HG03521 (cell line): ENCODE results near the gene CSRP2.

Source experiments
- ATAC-seq: cut with Tn5 transposase; IDR thresholded peaks from one replicate; pipeline ENCODE4 v1.9.1; 2021; ENCODE audit warnings: mild to moderate bottlenecking, moderate library complexity; ENCODE audit not compliant: unreplicated experiment

The CSRP2 gene

DNA sequence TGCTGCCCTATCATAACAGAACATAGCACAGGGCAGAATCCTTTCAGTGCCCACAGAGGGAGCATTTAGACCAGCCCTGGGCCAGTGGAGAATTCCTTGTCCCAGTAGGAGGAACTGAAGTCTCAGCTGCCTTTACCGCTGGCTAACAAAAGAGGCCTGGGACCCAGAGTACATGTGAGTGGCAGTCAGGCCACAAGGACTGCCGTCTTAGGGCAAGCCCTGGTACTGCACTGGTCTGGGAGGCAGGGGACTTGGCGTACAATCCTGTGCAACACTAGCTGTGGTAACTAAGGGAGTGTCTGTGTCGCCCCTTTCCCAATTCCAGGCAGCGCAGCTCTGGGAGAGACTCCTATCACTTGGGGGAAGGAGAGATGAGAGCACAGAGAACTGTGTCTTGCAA, 17.0 kb upstream of the CSRP2 start:
- ATAC-seq: no peak

DNA sequence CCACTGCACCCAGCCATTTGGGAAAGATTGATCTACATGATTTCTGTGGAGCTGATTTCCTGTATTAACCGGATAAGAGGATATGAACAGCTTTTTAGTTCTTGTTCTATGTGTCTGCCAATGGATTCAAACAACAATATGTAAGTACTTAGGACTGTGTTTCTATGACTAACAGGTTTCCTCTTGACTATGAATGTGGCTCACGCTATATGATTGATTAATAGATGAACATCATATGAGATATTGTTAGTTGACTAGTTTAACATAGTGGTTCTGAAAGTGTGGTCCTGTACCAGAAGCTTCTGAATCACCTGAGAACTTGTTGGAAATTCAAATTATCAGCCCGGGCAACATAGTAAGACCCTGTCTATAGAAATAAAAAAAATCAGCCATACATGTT, 12.8 kb upstream of the CSRP2 start:
- ATAC-seq: no peak

DNA sequence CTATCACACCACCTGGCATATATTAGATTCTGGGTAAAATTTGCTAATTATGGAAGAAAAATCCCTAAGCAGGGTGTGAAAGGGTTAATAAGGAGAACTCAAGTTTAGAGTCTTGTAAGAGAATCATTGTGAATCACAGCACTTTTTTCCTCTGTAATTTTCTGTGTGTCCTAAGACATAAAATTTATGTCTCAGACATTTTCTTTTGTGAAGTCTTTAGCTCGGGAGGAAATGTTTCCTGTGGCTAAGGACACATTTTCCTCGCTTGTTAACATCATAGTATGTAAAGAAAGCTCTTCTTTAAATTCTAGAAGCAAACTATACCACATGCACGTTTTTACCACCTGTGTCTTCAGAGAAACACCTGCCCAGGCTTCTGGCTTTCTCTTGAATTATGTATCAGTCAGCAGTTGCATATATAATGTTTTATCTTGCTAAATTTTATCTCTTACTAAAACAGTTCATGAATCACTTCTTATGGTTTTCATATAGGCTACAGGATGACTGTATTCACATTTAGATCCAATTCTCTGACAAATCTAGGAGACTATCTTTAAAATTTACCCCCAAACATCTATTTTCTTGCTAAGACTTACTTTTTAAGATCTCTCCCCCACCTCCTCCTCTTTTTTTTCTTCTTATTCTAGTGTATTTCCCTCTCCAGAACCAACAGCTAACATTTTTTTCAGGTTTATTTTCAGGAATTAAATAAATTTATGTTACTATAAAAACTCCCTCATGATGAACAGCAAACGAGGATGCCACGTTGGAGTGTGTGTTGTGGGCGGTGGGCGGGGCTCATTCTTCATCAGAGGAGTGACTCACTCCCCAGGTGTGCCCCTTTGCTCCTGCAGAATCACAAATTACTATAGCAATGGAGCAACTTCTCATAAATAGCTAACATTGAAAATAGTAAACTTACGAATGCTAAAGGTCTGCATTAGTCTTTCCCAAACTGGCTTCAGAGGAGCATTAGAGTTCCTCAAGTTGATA, 11.6 kb upstream of the CSRP2 start:
- no peak for ATAC-seq

DNA sequence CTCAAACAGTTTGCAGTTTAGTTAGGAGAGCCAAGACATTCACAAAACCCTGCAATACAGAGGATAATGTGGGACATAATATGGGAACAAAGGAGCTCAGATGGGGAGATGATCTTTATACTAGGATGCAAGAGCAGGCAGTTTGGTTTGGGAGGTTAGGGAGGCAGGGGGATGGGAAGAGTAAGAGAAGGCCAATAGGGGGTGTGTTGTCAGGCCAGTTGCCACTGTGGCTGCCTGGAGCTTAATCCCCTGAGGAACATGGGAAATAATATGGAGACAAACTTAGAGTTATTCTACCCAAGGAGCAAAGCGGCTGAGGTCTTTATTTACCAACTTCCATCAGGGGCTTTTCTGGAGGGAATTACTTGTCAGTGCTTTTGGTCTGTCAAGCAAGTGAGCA, 10.0 kb upstream of the CSRP2 start:
- ATAC-seq: no peak

DNA sequence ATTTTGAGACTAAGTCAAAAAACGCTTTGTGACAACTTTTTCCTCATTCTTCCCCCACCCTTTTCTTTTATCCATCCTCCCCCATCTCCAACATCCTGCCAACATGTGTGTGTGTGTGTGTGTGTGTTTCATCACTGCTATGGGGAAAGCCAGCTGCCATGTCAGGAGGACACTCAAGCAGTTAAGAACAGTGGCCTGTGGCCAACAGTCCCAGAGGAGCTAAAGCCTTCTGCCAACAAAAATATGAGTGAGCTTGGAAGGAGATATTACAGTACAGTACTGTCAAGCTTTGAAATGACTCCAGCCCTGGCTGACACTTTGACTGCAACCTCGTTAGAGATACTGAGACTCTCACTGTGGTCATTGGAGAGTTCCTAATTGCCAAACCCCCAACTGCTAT, 5.0 kb upstream of the CSRP2 start:
- no peak for ATAC-seq

GRCh38 chr12:76883151-76883550, 4.3 kb upstream of the CSRP2 start:
- ATAC-seq: no peak

DNA sequence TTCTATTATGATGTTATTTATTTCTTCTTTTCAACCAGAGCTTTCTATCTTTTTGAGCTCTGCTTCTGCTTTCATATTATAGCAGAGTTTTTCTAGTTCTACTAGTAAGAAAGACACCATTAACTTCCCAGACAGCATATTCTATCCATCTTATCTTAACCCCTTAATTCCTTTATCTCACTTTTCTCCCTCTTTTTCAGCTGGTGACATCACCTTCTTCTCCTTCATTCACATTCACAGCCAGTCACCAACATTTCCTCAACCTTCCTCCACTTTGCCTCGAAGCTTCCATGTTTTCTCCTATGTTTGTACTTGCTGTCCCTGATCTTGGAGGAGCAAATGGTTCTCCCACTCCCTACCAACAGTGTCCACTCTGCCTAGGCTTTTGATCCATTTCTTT, 3.5 kb upstream of the CSRP2 start:
- ATAC-seq: no peak

- ATAC-seq: no peak
These were observed 2.3 kb upstream of the CSRP2 start for GRCh38 chr12:76881142-76881541.

DNA sequence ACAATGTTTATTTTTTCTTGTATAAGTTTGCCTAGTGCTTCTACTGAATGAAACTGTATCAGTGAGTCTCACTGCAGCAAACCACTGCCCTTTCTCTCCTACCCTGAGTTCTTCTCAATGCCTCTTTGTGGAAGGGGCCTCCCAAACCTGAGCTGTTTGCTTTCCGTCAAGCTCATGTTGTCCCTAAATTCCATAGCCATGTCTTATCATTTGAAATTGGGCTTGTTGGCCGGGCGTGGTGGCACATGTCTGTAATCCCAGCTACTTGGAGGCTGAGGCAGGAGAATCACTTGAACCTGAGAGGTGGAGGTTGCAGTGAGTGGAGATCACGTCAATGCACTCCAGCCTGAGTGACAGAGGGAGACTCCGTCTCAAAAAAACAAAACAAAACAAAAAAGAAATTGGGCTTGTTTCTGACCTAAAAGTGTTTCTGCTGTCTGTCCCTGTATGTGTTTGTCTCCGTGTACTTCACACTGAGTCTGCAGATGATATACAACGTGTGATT, 1.8 kb upstream of the CSRP2 start:
- no peak for ATAC-seq

- ATAC-seq: peak; percentile 14
These were observed 1.1 kb upstream of the CSRP2 start for GRCh38 chr12:76879710-76880518.

GRCh38 chr12:76878099-76878898, 520 bp downstream of the CSRP2 start:
- peak; percentile 45 for ATAC-seq

DNA sequence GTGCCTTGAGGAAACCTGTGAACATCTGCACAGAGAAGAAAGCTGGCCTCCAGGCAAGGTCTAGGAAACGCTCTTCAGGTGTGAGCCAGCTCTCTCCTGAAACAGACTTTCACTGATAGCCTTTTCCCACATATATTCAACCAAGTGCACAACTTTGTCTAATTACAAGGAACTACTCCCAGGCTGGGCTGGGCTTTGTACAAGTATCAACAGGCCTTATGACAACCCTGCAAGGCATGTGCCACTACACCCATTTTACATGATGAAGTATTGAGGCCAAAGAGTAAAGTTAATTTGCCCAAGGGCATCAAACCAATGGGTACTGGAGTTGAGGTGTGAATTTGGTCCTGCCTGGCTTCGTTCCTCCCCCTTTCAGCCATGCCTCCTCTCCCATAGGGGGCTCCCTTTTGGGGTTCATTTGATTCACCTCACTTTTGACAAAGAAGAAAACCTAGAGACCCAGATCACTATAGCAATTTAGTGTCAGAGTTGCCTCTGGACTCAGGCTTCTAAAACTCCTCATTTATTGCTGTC, 2.1 kb downstream of the CSRP2 start:
- no peak for ATAC-seq

DNA sequence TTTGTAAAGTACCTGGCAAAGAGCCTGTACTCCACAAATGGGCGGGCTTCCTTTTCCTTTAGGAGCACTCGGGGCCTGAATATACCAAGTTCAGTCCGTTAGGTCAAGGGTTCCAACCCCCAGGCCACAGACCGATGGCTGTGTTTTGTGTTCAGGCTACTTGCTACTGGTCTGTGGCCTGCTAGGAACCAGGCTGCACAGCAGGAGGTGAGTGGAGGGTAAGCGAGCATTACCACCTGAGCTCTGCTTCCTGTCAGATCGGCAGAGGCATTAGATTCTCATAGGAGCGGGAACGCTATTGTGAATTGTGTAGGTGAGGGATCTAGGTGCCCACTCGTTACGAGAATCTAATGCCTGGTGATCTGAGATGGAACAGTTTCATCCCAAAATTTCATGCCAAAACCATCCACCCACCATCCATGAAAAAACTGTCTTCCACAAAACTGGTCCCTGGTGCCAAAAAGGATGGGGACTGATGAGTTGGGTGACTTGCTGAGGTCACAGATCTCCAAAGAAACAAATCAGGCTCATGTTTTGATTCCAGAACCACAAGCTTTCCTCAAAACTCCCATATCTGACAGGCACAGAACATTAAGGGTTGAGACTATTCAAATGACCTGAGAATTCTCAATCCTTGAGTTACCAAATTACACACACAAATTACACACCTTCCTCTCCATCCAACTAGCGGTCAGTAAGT, 4.2 kb downstream of the CSRP2 start:
- ATAC-seq: no peak

- no peak for ATAC-seq
These were observed 4.8 kb downstream of the CSRP2 start for GRCh38 chr12:76874027-76874426.

GRCh38 chr12:76872415-76872814, 6.4 kb downstream of the CSRP2 start:
- ATAC-seq: no peak

- no peak for ATAC-seq
These were observed 7.1 kb downstream of the CSRP2 start for GRCh38 chr12:76871742-76872141.

DNA sequence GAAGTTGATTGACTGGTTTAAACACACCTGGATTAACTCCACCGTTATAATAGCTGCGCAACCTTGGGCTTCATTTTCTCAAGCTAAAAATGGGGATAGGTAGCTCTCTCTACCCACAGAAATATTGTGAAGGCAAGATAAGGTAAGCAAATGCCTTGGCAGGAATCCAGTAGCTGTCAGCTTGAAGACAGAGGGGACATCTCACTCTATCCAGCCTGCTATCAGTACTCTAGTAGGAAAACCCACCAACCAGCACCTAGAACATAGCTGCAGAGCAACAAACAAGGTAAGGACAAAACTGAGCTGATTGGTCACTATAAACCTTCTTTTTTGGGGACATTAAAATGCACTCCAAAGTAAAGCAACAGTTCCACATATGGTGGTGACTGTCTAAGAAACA, 7.7 kb downstream of the CSRP2 start:
- no peak for ATAC-seq

- ATAC-seq: peak; percentile 37
These were observed 12.1 kb downstream of the CSRP2 start for GRCh38 chr12:76866726-76867125.

DNA sequence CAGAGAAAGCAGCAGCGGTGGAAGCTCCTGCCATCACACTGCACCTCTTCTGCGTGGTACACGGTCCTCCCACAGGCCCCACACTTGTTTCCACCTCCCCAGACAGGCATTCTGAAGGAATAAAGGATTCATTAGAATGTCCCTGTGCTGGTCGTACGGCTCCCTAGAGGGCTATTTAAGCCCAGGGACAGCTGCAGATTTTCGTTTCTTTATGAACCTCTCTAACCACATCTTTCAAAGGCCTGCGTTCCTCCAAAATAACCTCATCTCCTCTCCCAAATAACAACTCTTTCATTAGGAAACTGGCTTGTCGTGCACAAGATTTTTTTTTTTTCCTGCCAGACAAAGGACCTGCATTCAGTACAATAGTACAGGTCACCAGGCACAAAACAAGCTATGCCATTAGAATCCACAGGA, 12.7 kb downstream of the CSRP2 start:
- no peak for ATAC-seq

GRCh38 chr12:76864791-76865400, 13.9 kb downstream of the CSRP2 start:
- ATAC-seq: peak; percentile 82
